ENCODE data around the gene PPY. TPM values are rescaled to one million over a fixed set of nuclear protein-coding genes. Genes with fewer than 3 reads are reported as not detected.
"Not testable (repeated sequence)": the region's sequence is repeated elsewhere in the genome, so short reads cannot be mapped to it uniquely, and the experiment has no call there.

The PPY gene
- total and polyA plus RNA-seq, 2 donors (not counting 1 experiment from before 2014, with no cell fraction given), result not detected

- intact Hi-C loops (cut with micrococcal nuclease), result no loop called here
- Histone ChIP-seq H3K27me3 (replicated peaks in 1 of 4; ENCODE audit: control extremely low read depth in 1 of 4, control insufficient read depth in 3 of 4, insufficient read depth in 4 of 4, low read length in 3 of 4) (peaks cover 0 to 6% (median 0%) of the 10 kb centered on the region in 4 experiments), H3K9me3 (ENCODE audit: control extremely low read depth in 1 of 3, control insufficient read depth in 2 of 3, insufficient read depth in 1 of 3, low read length in 2 of 3) (no peaks in the 10 kb centered on the region), H3K27ac (ENCODE audit: low read length in 2 of 2) (no peak overlapping the region), H3K79me2 (ENCODE audit: control insufficient read depth, insufficient read depth, low read length) (no peaks in the 10 kb centered on the region), H3K4me1 (ENCODE audit: control insufficient read depth in 2 of 2, insufficient read depth in 2 of 2, low read length in 2 of 2) (no peaks in the 10 kb centered on the region), H2AFZ (ENCODE audit: insufficient read depth, low read depth, low read length, poor library complexity, severe bottlenecking) (no peak overlapping the region), H3K4me3 (ENCODE audit: control extremely low read depth in 1 of 5, extremely low read depth in 1 of 5, insufficient read depth in 1 of 5, low read depth in 2 of 5, low read length in 4 of 5) (no peak overlapping the region), H4K20me1 (ENCODE audit: control insufficient read depth, insufficient read depth, low read length, poor library complexity, severe bottlenecking) (no peaks in the 10 kb centered on the region), H3K4me2 (replicated peaks; ENCODE audit: low read depth, low read length, poor library complexity, severe bottlenecking) (no peak overlapping the region), H3K36me3 (replicated peaks in 1 of 2; ENCODE audit: control extremely low read depth in 1 of 2, control insufficient read depth in 1 of 2, extremely low read depth in 1 of 2, insufficient read depth in 2 of 2, low read length in 1 of 2) (no peaks in the 10 kb centered on the region), H3K9ac (ENCODE audit: low read length) (no peak overlapping the region)
- CTCF ChIA-PET, result no interaction called here
- no peaks in the 10 kb centered on the region for H3K4me1 Mint-ChIP-seq
- TF ChIP-seq EZH2 (IDR thresholded peaks at IDR 0.05; ENCODE audit: borderline replicate concordance, insufficient read depth, low read depth, low read length, poor library complexity, severe bottlenecking) (no peak), CTCF (IDR thresholded peaks at IDR 0.05) (no peak)
- no peak overlapping the region for H3K27ac Mint-ChIP-seq
- DNase-seq (no peak), ATAC-seq (ENCODE audit: low read depth) (no peak)
- POLR2A ChIA-PET, result no interaction called here
- WGBS (ENCODE audit: insufficient coverage), result 79% methylated on average over 4 of the region's 14 CpGs
- H3K4me3 Mint-ChIP-seq, result no peak overlapping the region
- H3K9me3 Mint-ChIP-seq (ENCODE audit: insufficient read depth), result no peaks in the 10 kb centered on the region
- peaks cover 16% of the 10 kb centered on the region for H3K27me3 Mint-ChIP-seq
These were observed 32.3 kb upstream of the PPY start for GRCh38 chr17:43974382-43975266.

- POLR2A ChIA-PET; H4K20me1 ChIP-seq (ENCODE audit: control insufficient read depth, insufficient read depth, low read length, poor library complexity, severe bottlenecking); H2AFZ ChIP-seq (ENCODE audit: insufficient read depth, low read depth, low read length, poor library complexity, severe bottlenecking); H3K4me3 Mint-ChIP-seq; H3K4me2 ChIP-seq (replicated peaks; ENCODE audit: low read depth, low read length, poor library complexity, severe bottlenecking); H3K9me3 Mint-ChIP-seq (ENCODE audit: insufficient read depth); H3K79me2 ChIP-seq (ENCODE audit: control insufficient read depth, insufficient read depth, low read length); H3K9me3 ChIP-seq (ENCODE audit: control extremely low read depth in 1 of 3, control insufficient read depth in 2 of 3, insufficient read depth in 1 of 3, low read length in 2 of 3); H3K4me3 ChIP-seq (ENCODE audit: control extremely low read depth in 1 of 5, extremely low read depth in 1 of 5, insufficient read depth in 1 of 5, low read depth in 2 of 5, low read length in 4 of 5); DNase-seq; H3K9ac ChIP-seq (ENCODE audit: low read length); H3K36me3 ChIP-seq (replicated peaks in 1 of 2; ENCODE audit: control extremely low read depth in 1 of 2, control insufficient read depth in 1 of 2, extremely low read depth in 1 of 2, insufficient read depth in 2 of 2, low read length in 1 of 2); ATAC-seq (ENCODE audit: low read depth); H3K4me1 ChIP-seq (ENCODE audit: control insufficient read depth in 2 of 2, insufficient read depth in 2 of 2, low read length in 2 of 2); H3K4me1 Mint-ChIP-seq; CTCF ChIA-PET; H3K27ac ChIP-seq (ENCODE audit: low read length in 2 of 2); H3K27me3 ChIP-seq (replicated peaks in 1 of 4; ENCODE audit: control extremely low read depth in 1 of 4, control insufficient read depth in 3 of 4, insufficient read depth in 4 of 4, low read length in 3 of 4); H3K27ac Mint-ChIP-seq; intact Hi-C loops (cut with micrococcal nuclease): not testable (repeated sequence)
- WGBS (ENCODE audit: insufficient coverage), result 91% methylated on average over 18 of the region's 22 CpGs
- peaks cover 18% of the 10 kb centered on the region for H3K27me3 Mint-ChIP-seq
These were observed 30.4 kb upstream of the PPY start for GRCh38 chr17:43972444-43973212.

- H2AFZ ChIP-seq (ENCODE audit: insufficient read depth, low read depth, low read length, poor library complexity, severe bottlenecking); H3K4me2 ChIP-seq (replicated peaks; ENCODE audit: low read depth, low read length, poor library complexity, severe bottlenecking); POLR2A ChIA-PET; H3K4me3 ChIP-seq (ENCODE audit: control extremely low read depth in 1 of 5, extremely low read depth in 1 of 5, insufficient read depth in 1 of 5, low read depth in 2 of 5, low read length in 4 of 5); H3K27me3 ChIP-seq (replicated peaks in 1 of 4; ENCODE audit: control extremely low read depth in 1 of 4, control insufficient read depth in 3 of 4, insufficient read depth in 4 of 4, low read length in 3 of 4); H3K9ac ChIP-seq (ENCODE audit: low read length); H3K27ac Mint-ChIP-seq; DNase-seq; H3K4me1 Mint-ChIP-seq; intact Hi-C loops (cut with micrococcal nuclease); H3K4me1 ChIP-seq (ENCODE audit: control insufficient read depth in 2 of 2, insufficient read depth in 2 of 2, low read length in 2 of 2); H4K20me1 ChIP-seq (ENCODE audit: control insufficient read depth, insufficient read depth, low read length, poor library complexity, severe bottlenecking); H3K27ac ChIP-seq (ENCODE audit: low read length in 2 of 2); H3K4me3 Mint-ChIP-seq; H3K79me2 ChIP-seq (ENCODE audit: control insufficient read depth, insufficient read depth, low read length); ATAC-seq (ENCODE audit: low read depth); H3K9me3 Mint-ChIP-seq (ENCODE audit: insufficient read depth); H3K9me3 ChIP-seq (ENCODE audit: control extremely low read depth in 1 of 3, control insufficient read depth in 2 of 3, insufficient read depth in 1 of 3, low read length in 2 of 3); H3K36me3 ChIP-seq (replicated peaks in 1 of 2; ENCODE audit: control extremely low read depth in 1 of 2, control insufficient read depth in 1 of 2, extremely low read depth in 1 of 2, insufficient read depth in 2 of 2, low read length in 1 of 2): not testable (repeated sequence)
- CTCF ChIA-PET, result interaction anchor here (0.7 kb wide), 1 partner anchor 895 kb away, joined by 4 read pairs; no protein-coding TSS in a partner anchor
- WGBS (ENCODE audit: insufficient coverage), result no CpG with 5 or more reads among the region's 2 CpGs
- H3K27me3 Mint-ChIP-seq, result peaks cover 22% of the 10 kb centered on the region
These were observed 29.2 kb upstream of the PPY start for GRCh38 chr17:43971436-43971835.

Data from B cell (primary cell).